ACC112 (cell line): ENCODE measurements around the gene OSBPL2.

Source experiments
- H2AFZ ChIP-seq: fragments of 200-600 bp; sonication (generic); one replicate; pipeline ENCODE4 v1.6.0; 2017; ENCODE audit warnings: antibody characterized with exemption, low read length; ENCODE audit not compliant: unreplicated experiment
- H3K27ac ChIP-seq: fragments of 200-600 bp; sonication (generic); 2 replicates; pipeline ENCODE4 v1.5.1; 2014; ENCODE audit warnings: low read depth, mild to moderate bottlenecking, antibody characterized with exemption, low read length, moderate library complexity
- H3K27me3 ChIP-seq: fragments of 200-600 bp; sonication (generic); 2 replicates; pipeline ENCODE4 v1.6.1; 2014; ENCODE audit warnings: mild to moderate bottlenecking, antibody characterized with exemption, low read length, moderate library complexity, mixed read lengths; ENCODE audit not compliant: insufficient read depth
- H3K36me3 ChIP-seq: fragments of 200-600 bp; sonication (generic); 2 replicates; pipeline ENCODE4 v1.6.1; 2016; ENCODE audit warnings: mild to moderate bottlenecking, antibody characterized with exemption, low read length, moderate library complexity, mixed read lengths; ENCODE audit not compliant: insufficient read depth
- H3K4me1 ChIP-seq: fragments of 200-600 bp; sonication (generic); one replicate; pipeline ENCODE4 v1.6.1; 2016; ENCODE audit warnings: low read length, mixed read lengths; ENCODE audit not compliant: insufficient read depth, unreplicated experiment, control insufficient read depth
- H3K4me3 ChIP-seq: fragments of 200-600 bp; sonication (generic); 2 replicates; pipeline ENCODE4 v1.5.1; 2014; ENCODE audit warnings: mild to moderate bottlenecking, low read depth, low read length
- H3K79me2 ChIP-seq: fragments of 200-600 bp; sonication (generic); one replicate; pipeline ENCODE4 v1.6.0; 2016; ENCODE audit warnings: low read length; ENCODE audit not compliant: control insufficient read depth, unreplicated experiment, insufficient read depth

The OSBPL2 gene

DNA sequence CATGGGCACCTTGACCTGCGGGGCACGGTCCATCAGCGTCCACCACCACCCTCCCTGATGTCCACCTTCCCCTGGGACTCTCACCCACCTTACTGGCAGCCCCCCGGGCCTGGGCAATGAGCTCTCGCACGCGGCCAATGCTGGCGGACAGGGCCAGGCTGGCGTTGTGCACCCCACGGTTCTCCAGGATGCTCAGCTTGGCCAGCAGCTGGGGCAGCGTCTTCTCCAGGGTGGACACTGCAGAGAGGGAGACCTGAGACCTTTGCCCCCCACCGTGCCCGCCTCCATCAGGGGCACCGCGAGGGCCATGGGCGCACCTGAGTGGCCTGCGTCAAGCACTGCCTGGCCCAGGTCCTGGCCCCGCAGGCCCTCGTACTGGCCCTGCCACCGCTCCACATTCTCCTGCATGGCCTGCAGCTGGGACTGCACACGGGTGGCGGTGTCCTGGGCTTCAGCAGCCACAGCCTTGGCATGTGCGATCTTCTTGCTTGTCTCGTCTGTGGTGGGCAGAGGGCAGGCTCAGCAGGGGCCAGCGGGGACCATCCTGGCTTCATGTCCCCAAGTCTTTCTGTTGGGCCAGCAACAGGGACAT is 76.5 kb downstream of the OSBPL2 start:
- Histone ChIP-seq H3K36me3 (no peaks in the 10 kb centered on the region; the same call in 1 of the 2 replicates), H3K79me2 (no peaks in the 10 kb centered on the region), H3K4me3 (no peak overlapping the region), H3K27me3 (no peaks in the 10 kb centered on the region), H3K4me1 (no peaks in the 10 kb centered on the region), H2AFZ (no peak overlapping the region), H3K27ac (no peak overlapping the region)

- Histone ChIP-seq H3K36me3 (no peaks in the 10 kb centered on the region; the same call in 1 of the 2 replicates), H3K27me3 (no peaks in the 10 kb centered on the region), H3K79me2 (no peaks in the 10 kb centered on the region), H3K4me3 (no peak overlapping the region), H3K4me1 (no peaks in the 10 kb centered on the region), H2AFZ (no peak overlapping the region), H3K27ac (no peak overlapping the region)
Measured at GRCh38 chr20:62315773-62316172, 77.5 kb downstream of the OSBPL2 start.

DNA sequence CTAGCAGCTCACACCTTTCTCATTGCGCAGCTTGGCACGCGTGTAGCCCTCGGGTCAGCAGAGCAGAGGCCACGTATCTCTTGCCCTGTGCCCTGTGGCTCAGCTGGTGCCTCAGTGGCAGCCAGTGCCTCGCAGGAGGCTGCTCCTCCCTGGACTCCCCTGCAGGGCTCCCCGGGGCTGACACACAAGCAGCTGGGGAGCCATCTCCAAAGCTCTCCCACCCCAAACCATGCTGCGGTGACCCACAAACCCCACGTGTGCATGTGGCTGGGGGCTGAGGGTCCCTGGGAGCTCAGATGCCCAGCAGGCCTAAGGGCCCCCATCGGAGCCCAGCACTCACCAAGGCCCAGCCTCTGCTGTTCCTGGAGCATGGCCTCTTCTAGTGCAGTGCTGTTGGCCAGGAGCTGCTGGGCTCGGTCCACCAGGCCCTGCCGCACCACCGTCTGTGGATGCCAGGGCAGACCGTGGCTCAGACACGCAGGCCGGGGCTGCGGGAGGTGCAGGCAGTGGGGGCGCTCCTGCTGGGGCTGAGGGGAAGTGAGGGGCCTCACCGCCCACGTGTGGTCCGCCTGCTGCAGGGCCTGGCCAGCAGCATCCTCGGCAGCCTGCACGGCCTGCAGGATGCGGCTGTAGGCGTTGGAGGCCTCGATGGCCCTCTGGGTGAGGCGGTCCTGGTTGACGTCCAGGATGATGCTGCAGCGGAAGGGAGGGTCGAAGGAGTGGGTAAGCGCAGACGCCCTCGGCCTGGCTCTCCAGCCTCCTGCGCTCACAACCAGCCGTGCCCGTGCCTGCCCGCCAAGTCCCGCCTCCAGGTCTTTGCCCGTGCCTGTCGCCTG is 78.2 kb downstream of the OSBPL2 start:
- H3K27ac ChIP-seq = no peak overlapping the region
- H3K27me3 ChIP-seq = no peaks in the 10 kb centered on the region
- H3K4me1 ChIP-seq = no peaks in the 10 kb centered on the region
- H2AFZ ChIP-seq = no peak overlapping the region
- no peaks in the 10 kb centered on the region for H3K79me2 ChIP-seq
- H3K4me3 ChIP-seq = no peak overlapping the region
- H3K36me3 ChIP-seq = no peaks in the 10 kb centered on the region; the same call in 1 of the 2 replicates

DNA sequence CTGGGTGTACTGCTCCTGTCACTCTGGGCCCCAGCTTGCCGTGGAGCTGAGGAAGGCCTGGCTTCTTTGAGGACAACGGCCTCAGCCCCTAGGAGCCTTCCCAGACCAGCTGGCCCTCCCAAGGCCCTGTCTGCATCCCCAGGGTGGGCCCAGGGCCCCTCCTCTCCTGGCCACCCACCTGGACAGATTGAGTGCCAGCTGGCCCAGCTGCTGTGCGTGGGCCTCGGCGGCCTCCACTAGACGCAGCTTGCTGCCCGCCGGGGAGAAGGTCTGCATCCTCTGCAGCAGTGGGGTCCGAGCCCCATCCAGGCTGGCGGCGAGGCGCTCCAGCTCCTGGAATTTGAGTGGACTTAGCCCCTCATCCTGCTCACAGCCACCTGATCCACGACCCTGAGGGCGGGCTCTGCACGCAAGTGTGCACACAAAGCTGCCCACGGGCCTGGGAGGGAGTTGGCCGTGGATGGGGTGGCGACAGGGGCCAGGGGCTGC is 78.9 kb downstream of the OSBPL2 start:
- Histone ChIP-seq H3K4me3 (no peak overlapping the region), H3K4me1 (no peaks in the 10 kb centered on the region), H3K36me3 (peaks cover 5% of the 10 kb centered on the region; the same call in 1 of the 2 replicates), H3K27ac (no peak overlapping the region), H2AFZ (no peak overlapping the region), H3K79me2 (no peaks in the 10 kb centered on the region), H3K27me3 (no peaks in the 10 kb centered on the region)

DNA sequence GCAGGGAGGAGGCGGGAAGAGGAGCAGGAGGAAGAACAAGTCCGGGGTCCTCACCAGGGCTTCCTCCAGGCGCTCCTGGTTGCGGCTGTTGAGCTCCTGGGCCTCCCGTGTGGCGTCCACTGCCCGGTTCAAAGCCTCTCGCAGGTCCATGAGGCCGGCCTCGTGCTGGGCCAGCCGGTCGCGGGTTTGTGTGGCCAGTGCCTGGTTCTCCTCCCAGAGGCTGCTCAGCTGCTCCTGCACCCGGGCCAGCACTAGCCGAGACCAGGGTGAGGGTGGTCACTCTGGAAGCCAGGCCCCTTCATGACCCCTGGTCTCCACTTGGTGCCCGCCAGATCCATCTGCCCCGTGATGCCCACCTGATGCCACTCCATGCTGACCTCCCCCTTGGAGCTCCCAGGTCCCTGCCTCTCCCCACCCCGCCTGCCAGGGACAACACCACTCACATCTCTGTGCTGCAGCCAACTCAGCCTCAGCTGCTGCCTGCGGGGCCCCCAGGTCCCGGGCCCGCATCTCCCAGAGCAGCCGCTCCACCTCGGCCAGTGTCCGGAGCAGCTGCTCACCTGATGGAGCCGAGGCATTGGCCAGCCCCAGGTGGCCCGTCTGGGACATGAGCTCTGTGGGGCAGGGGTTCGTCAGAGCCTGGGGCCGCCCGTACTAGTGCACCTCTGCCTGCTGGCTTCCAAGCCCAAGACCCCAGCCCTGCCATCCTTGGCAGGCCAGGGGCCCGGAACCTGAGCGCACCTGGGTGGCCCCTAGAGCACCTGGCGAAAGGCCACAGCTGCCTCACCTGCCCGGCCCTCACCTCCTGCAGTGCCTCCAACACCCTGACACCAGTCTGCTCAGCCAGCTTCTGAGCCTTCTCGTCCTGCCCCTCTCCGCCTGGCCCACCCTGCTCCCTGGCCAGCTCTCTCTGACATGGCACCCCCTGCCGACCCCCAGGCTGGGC is 80.4 kb downstream of the OSBPL2 start:
- H3K36me3 ChIP-seq = peaks cover 5% of the 10 kb centered on the region; the same call in 1 of the 2 replicates
- no peaks in the 10 kb centered on the region for H3K27me3 ChIP-seq
- no peaks in the 10 kb centered on the region for H3K4me1 ChIP-seq
- H2AFZ ChIP-seq = no peak overlapping the region
- H3K4me3 ChIP-seq = no peak overlapping the region
- H3K27ac ChIP-seq = no peak overlapping the region
- no peaks in the 10 kb centered on the region for H3K79me2 ChIP-seq

- H3K4me1 ChIP-seq = no peaks in the 10 kb centered on the region
- no peaks in the 10 kb centered on the region for H3K27me3 ChIP-seq
- no peak overlapping the region for H3K27ac ChIP-seq
- H3K79me2 ChIP-seq = no peaks in the 10 kb centered on the region
- no peak overlapping the region for H2AFZ ChIP-seq
- no peak overlapping the region for H3K4me3 ChIP-seq
- H3K36me3 ChIP-seq = peaks cover 5% of the 10 kb centered on the region; the same call in 1 of the 2 replicates
Measured at GRCh38 chr20:62319346-62319909, 81.1 kb downstream of the OSBPL2 start.

DNA sequence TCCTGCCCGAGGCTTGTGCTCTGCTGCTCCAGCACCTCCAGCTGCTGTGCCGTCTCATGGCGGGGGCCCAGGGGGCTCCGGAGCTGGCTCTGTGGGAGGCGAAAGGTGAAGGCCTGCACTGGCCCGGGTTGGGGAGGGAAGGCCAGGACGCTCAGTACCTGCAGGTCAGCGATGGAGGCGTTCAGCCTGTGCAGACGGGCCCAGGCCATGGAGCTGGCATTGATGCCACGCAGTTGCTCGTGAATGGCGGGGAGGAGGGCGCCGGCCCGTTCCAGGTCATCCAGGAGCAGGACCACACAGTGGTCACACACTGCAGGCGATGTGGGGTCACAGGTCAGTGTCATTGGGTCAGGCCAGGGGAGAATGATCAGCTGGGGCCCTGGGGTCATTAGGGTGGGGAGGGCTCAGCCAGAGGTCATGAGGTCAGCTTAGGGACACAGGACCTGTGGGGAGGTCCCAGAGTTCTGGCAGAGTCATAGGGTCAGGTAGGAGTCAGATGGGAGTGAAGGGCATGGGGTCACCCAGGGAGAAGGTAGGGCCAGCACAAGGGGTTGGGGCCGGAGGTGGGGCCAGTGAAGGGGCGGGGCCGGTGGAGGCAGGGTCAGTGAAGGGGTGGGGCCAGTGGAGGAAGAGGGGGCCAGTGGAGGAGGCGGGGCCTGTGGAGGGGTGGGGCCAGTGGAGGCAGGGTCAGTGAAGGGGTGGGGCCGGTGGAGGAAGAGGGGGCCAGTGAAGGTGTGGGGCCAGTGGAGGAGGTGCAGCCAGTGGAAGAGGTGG is 82.4 kb downstream of the OSBPL2 start:
- Histone ChIP-seq H3K27ac (no peak overlapping the region), H3K27me3 (no peaks in the 10 kb centered on the region), H3K79me2 (no peaks in the 10 kb centered on the region), H3K36me3 (peaks cover 5% of the 10 kb centered on the region; the same call in 1 of the 2 replicates), H3K4me1 (no peaks in the 10 kb centered on the region), H3K4me3 (no peak overlapping the region), H2AFZ (no peak overlapping the region)

DNA sequence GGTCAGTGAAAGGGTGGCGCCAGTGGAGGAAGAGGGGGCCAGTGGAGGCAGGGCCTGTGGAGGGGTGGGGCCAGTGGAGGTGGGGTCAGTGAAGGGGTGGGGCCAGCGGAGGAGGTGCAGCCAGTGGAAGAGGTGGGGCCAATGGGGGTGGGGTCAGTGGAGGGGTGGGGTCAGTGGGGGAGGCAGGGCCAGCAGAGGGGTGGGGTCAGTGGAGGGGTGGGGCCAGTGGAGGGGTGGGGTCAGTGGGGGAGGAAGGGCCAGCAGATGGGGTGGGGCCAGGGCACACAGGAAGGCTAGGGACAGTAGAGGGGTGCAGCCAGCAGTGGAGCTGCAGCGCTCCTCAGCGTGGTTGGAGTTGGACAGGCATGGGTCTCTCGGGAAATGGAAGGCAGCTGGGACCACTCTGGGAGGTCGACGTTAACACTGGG is 83.2 kb downstream of the OSBPL2 start:
- no peak overlapping the region for H3K27ac ChIP-seq
- H3K27me3 ChIP-seq = no peaks in the 10 kb centered on the region
- no peaks in the 10 kb centered on the region for H3K4me1 ChIP-seq
- no peak overlapping the region for H3K4me3 ChIP-seq
- H3K79me2 ChIP-seq = no peaks in the 10 kb centered on the region
- H3K36me3 ChIP-seq = peaks cover 8% of the 10 kb centered on the region; the same call in 1 of the 2 replicates
- H2AFZ ChIP-seq = no peak overlapping the region

DNA sequence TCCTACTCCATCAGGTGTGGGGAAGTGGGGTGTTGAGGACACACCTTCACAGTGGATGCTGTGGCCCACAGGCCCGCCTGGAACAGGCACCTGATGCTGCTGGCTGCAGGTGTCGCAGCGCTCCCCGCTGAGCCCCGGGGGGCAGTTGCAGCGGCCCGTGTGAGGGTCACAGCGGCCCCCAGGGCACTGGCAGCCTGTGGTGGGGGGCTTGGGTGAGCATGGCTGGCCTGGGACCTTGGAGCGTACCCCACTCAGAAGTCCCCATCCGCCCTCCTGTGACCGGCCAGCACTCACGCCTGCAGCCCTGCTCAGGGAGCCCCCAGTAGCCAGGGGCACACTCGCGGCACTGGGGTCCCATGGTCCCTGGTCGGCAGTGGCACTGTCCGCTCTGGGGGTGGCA is 83.7 kb downstream of the OSBPL2 start:
- no peak overlapping the region for H3K27ac ChIP-seq
- peaks cover 9% of the 10 kb centered on the region; the same call in 1 of the 2 replicates for H3K36me3 ChIP-seq

More for the DNA sequence above, 83.7 kb downstream of the OSBPL2 start:
- no peaks in the 10 kb centered on the region for H3K4me1 ChIP-seq
- no peak overlapping the region for H2AFZ ChIP-seq
- no peaks in the 10 kb centered on the region for H3K79me2 ChIP-seq
- no peak overlapping the region for H3K4me3 ChIP-seq
- H3K27me3 ChIP-seq = no peaks in the 10 kb centered on the region
